H54 (cell line): ENCODE data around the gene MAP2K4.

Experiments
- DNase-seq: peaks from one replicate; pipeline ENCODE4 v3.0.0; 2011; ENCODE audit warnings: low spot score, mixed read lengths; ENCODE audit not compliant: insufficient read length
- FAIRE-seq: peaks from 3 replicates; lab custom pipeline; 2011; peaks lifted over from hg19 to GRCh38; lab: Jason Lieb, UNC
- POLR2A ChIP-seq: IDR thresholded peaks from 2 replicates; pipeline ENCODE4 v1.6.1; 2011; ENCODE audit warnings: low read depth, mild to moderate bottlenecking, low read length

The MAP2K4 gene

DNA sequence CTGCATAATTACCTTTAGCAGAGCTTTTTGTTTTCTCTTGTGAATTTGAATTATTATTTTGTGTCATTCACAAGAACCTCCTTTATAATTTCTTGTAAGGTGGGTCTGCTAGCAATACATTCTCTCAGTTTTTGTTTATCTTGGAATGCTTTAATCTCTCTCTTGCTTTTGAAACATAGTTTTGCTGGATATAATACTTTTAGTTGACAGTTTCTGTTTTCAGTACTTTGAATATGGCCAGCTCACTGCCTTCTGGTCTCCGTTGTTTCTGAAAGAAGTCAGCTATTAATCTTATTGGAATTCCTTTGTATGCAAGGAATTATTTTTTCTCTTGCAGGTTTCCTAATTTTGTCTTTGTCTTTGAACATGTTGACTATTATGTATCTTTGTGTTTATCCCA is 167.0 kb downstream of the MAP2K4 start:
- FAIRE-seq (no peak), DNase-seq (no peak)
- TF ChIP-seq POLR2A: no peak

DNA sequence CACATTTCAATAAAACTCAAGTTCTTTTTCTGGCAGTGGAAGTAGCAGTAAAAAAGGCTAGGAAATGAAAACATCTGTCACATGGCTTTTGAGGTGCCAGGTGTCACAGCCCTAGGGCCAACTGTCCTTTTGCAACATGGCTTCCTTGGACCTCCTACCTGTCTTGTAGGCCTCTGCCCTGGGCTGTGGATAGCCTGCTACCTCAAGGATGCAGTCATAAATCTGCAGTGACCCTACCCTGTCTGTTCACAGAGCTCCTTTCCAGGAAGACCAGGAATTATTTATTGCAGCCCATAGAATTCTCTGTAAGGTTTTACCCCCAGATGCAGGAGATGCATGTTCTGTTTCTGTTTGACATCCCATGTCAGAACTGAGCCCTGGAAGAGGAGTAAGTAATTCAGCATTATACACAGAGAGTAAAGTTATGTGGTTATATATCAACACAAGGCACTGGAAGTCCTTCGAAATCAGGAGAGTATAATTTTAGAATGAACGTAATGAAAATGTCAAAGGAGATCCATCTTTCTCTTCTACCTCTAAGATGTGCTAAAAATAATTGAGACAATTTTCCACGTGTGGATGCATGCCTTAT is 172.6 kb downstream of the MAP2K4 start:
- TF ChIP-seq POLR2A: no peak
- FAIRE-seq (no peak), DNase-seq (no peak)
